HG03520 (cell line): ENCODE results near the gene FARS2.
A peak's percentile ranks its signal among the peaks of the same experiment; 100 is the strongest.

Experiments used
- ATAC-seq: cut with Tn5 transposase; IDR thresholded peaks from one replicate; pipeline ENCODE4 v1.9.1; 2021; ENCODE audit warnings: mild to moderate bottlenecking, moderate library complexity; ENCODE audit not compliant: unreplicated experiment

The FARS2 gene

DNA sequence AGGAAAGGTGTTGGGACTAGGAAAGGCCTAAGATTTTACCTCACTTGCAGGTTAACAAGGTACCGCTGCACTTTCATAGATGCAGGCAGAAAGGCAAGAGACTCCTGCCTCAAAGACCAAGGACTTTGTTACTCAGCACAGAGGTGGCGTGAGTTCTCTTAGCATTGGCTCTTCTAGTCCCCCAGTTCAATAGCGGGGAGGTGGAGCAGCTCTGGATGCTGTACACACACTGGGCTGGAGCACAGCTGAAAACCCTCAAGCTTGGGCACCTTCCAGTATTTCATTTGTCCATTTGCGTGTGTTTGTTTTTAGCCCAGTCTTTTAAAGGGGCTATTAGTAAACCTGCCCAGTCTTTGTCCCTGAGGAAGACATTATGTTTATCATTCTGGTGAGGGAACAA lies 345.2 kb downstream of the FARS2 start:
- no peak for ATAC-seq

DNA sequence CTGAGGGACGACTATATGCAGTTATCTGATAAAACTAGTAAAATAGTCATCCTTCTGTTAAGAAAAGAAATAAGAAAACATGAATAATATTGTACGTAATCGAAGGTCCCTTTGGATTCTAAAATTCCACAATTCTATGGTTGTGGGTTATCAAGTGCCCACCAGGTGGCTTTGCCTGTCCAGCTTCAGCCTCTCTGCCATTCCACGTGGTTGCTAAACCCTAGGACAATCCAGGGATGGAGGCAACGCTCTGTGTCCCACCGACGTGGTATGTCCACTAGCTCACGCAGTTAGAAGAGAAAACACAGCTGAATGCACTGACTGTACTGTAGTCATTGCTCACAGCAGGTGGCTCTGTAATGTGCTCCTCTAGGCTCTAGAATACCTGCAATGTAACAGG lies 349.3 kb downstream of the FARS2 start:
- no peak for ATAC-seq

DNA sequence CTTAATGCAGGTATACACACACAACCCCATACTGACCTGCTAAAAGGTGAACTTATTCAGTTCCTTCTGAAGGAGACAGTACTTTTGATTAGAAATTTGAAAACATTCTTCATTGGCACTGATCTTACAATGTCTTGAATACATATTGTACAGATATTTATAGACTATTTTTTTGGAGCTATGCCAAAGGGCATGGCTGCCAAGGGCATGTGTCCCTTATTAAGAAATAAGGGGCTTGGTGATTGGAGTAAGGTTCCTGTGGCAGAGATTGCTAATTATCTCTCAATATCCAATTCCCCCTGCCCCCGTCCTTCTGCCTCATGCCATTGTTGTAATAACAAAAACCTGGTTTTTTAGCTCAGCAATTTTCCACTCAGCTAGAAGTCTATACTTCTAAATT lies 355.9 kb downstream of the FARS2 start:
- ATAC-seq, result no peak

DNA sequence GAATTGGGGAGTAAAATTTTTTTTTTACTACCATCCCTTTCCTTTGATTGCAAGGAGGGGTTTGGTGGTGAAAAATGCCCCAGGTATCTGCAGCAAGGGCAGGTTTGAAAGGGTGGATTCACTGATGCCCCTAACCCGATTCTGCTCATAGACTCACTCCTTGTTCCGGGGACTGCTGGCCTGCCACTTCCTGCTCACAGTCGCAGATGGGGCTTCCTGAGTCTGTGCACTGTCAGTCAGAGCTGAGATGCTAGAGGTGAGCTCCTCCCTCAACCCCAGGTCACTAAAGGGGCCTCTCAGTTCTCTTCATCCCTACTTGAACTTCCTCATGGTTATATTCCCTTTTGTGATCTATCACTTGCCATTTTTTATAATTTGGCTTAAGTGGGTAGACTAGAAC lies 357.9 kb downstream of the FARS2 start:
- peak; percentile 84 for ATAC-seq

DNA sequence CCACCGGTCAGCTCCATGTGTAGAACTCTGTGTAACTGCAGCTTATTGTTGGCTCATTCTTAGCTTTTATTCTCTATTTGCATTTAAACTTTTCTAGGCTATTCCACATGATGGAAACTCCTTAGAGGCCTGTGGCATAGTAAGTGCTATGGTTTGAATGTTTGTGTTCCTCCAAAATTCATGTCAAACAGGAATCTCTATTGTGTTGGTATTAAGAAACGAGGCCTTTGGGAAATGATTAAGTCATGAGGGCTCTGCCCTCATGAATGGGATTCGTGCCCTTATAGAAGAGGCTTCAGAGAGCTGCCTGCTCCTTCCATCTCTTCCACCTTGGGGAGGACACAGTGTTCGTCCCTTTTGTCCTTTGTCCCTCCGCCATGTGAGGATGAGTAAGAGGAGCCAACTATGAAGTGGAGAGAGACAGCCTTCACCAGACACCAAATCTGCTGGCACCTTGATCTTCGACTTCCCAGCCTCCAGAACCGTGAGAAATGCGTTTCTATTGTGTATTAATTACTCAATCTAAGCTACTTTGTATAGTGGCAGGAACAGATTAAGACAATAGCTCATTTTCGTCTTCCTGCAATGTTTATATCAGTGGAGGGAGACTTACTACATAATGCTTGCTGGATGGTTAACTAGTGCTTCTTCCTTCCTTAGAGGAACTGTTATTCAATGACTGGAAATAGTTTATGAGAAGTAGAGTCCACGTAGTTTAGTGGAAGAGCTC lies 361.1 kb downstream of the FARS2 start:
- no peak for ATAC-seq

DNA sequence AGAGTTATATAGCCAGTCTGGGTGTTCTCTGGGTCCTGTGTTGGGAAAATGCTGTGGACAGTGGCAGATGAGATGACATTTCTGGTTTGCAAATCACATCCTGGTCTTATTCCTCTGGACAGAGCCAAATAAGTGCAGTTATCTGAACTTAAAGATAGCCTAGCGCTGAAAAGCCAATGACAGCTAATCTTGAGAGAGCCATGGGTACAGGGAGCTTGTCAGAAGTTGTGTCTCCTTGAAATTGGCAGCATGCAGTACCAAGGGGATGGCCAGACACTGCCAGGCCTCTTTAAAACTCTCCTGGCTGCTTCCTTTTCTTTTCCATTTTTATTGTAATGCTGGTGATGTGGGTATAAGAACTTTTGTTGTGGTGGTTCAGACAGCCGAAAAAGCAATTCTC lies 362.5 kb downstream of the FARS2 start:
- no peak for ATAC-seq

DNA sequence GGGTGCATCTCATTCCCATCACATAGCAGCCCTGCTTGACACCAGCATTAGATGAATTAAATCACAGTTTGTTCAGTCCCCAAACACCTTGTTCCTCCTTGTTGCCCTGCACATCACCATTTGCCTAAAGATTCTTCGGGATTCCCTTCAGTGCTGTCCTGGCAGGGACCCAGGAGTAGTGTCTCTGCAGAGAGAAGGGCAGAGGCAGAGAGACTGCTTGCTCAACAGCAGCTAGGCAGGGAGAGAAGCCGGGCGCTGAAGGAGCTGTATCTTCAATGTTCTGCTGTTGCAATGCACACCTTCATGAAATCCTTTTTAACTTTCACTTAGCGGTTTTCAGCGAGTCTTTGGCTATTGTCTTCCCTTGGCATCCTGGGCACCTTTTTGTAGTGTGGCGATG lies 362.9 kb downstream of the FARS2 start:
- no peak for ATAC-seq

DNA sequence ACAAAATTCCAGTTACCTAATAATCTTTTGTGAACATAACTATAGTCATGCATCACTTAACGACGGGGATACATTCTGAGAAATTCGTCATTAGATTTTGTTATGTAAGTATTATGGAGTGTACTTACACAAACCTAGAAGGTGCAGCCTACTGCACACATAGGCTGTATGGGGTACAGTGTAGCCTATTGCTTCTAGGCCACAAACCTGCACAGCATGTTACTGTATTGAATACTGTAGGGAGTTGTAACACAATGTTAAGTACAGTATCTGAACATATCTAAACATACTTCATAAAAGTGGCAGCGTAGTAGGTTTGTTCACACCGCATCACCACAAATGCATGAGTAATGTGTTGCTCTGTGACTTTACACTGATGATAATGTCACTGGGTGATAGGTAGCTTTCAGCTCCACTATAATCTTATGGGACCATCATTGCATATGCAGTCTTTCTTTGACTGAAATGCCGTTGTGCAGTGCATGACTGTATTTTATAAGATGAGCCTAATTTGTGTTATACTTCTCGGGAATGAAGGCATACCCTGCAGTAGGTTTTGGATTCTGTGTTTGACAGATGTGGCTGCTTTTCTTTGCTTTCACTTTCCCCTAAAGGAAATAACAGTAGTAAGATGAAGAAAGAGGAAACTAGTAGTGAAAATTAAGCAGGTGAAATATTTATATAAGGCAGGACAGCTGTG lies 365.6 kb downstream of the FARS2 start:
- ATAC-seq, result peak; percentile 82

DNA sequence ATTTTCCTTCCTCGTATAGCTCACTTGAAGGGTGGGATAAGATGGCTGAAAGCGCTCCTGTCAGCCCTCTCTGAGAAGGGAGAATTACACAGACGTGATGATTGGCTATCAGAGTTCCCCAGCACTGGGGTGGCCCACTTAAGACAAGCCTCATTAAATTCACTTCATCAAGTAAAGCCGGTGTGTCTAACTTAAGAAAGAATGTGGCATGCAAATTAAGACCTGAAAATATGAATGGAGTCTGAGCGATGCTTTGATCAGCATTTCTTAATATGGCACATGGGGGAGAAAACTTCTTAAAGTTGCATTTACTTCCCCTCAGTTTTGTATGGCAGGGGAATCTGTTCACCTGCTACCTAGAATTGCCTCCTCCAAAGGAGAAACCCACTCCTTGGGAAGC lies 369.3 kb downstream of the FARS2 start:
- no peak for ATAC-seq

DNA sequence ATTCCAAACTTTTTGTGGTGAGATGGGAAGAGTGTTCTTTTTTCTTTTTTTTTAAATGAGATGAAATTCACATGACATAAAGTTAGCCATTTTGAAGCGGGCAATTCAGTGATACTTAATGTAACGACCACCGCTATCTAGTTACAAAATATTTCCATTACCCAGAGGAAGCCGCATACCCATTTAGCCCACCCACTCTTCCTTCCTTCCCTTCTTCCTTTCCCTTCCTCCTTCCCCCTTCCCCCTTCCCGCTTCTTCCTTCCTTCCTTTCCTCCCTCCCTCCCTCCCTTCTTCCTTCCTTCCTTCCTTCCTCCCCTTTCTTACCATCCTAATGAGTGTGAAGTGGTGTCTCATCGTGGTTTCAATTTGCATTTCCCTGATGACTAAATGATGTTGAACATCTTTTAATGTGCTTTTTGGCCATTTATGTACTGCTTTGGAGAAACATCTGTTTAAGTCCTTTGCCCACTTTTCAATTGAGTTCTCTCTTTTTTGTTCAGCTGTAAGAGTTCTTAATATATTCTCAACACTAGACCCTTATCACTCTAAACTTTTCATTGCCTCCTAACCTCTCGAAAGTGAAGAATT lies 371.1 kb downstream of the FARS2 start:
- ATAC-seq, result no peak

DNA sequence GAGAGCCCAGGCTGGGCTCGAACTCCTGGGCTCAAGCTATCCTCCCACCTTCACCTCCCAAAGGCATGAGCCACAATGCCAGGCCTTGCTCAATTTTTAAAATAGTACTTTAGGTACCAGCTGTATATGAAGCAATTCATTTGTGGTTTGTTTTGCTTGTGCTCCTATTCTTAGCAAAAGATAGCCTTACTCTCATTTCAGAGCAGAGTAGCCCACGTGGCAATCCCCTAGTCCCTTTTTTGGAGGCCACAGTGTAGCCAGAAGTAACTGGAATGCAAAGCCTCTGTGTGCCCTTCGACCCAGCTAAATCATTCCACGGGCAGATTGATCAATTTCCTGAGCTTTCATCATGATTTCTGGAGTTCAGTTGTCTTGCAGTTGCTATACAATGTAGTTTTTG lies 373.2 kb downstream of the FARS2 start:
- no peak for ATAC-seq

DNA sequence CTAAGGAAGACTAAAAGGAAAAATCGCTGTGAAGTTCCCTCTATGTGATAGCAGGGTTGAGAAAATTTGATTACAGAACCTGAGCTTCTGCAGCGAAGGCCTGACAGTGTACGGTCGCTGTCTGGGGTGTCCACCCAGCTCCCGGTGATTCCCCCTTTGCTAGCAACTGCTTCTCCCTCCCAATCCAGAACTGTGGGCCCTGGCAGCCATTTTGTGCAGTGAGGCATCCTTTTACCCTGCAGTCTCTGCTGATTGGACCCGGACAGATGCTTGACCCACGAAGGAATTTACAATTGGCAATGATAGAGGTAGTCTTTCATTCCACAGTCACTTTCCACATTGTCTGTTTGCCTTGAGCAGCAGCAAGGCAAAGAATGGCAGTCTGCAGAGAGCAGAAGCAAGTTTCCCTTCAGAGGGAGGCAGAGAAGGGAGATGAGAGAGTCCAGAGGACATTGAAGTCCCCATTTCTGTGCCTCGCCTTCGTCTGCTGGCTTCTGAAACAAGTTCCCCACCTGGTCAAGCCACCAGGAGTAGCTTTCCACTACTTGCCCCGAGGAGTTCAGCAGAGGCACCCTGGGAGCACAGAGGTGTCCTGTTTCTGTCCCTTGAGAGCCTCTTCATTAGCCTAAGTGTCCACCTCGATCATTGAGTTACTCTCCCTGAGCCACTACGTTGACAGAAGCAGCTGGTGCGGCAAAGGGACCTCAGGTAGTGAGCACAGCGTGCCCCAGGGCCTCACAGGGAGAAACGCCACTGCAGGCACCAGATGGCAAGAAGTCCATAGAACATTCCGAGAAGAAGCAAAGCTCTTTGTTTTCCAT lies 375.1 kb downstream of the FARS2 start:
- no peak for ATAC-seq

DNA sequence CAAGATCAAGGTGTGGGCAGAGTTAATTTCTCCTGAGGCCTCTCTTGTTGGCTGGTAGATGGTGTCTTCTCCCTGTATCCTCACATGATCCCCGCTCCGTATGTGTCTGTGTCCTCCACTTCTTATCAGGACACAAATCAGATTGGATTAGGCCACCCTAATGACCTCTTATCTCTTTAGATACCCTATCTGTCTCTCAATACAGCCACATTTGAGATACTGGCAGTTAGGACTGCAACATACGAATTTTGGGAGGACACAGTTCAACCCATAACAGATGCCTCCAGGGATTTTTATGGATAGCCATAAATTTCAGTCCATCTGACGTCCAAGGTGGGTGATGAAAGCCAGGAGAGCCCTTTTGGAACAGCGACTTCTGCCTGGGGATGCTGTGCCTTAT lies 376.4 kb downstream of the FARS2 start:
- no peak for ATAC-seq

DNA sequence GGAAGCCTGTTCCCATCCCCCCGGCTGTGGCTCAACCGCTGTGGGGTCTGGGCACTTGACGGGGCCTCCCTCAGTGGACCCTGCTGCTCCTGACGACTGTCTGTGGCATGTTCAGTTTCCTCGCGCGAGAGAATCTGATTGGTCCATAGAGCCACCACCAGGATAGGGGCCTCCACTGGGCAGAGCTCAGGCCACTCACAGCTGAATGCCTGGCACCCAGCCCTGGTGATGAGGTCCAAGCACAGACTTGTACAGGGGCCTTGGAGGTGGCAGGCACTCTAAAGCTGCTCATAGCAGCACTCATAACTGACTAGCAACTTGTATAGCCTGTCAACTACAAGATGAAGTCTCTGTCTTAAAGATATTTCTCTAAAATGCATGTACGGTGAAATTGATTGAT lies 377.4 kb downstream of the FARS2 start:
- ATAC-seq, result no peak

DNA sequence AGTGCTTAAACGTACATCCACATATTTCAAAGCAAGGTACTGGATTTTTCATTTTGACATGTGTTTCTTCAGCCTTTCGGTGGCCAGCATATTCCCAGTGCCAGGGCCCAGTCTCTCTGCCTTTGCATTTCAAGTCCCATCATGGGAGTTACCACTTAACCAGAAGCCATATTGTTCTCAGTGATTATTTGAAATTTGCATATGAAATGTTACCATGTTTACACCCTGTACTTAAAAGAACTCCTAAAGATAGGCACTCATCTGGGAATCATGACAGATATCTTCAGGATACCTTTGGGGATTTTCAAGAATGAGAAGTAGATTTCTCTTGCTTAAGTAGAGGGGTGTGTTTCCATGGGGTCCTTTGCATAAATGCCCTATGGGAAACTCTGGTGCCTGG lies 377.9 kb downstream of the FARS2 start:
- ATAC-seq, result no peak

DNA sequence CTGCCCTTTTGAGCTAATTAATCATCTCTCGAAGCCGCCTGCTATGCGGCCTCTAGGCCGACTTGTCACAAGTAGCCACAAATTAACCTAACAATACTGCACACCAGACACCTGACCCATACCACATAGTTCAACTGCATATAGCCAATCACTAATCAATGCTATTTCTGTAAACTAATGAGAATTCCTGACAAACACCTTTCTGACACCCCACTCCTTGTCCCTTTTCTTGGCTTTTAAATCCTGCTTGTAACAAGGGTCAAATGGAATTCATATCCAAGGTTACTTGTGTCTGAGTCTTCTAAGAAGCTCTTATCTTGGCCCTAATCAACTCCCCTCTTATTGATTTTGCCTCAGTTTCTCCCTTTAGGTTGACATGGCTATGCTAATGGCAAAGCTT lies 379.3 kb downstream of the FARS2 start:
- no peak for ATAC-seq

DNA sequence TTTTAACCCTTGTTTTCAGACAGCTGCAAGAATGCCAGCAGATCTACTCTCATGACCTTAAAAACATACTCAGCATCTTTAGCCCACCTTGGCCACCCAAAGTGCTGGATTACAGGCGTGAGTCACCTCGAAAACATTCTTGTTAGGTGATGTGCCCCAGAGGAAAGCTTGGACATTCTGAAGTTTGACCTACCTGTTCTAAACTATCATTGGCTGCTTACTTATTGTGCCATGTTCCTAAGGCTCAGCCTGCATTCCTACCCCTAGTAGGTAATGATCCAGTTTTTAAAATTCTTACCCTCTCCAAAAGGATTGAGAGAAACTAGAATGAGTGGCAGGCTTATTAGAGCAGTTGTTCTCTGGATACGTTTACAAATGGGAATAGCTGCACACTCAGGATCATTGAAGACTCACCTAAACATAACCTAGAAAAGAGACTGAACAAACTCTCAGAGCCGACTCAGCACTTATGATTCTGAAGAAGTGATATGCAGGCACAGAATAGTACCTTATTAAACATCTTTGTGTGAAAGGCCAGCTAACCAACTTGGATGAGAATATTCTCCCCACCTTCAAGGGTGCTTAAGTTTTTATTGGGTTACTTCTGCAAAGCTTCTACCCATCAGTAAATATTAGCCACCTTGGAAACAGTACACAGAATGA lies 383.3 kb downstream of the FARS2 start:
- no peak for ATAC-seq

DNA sequence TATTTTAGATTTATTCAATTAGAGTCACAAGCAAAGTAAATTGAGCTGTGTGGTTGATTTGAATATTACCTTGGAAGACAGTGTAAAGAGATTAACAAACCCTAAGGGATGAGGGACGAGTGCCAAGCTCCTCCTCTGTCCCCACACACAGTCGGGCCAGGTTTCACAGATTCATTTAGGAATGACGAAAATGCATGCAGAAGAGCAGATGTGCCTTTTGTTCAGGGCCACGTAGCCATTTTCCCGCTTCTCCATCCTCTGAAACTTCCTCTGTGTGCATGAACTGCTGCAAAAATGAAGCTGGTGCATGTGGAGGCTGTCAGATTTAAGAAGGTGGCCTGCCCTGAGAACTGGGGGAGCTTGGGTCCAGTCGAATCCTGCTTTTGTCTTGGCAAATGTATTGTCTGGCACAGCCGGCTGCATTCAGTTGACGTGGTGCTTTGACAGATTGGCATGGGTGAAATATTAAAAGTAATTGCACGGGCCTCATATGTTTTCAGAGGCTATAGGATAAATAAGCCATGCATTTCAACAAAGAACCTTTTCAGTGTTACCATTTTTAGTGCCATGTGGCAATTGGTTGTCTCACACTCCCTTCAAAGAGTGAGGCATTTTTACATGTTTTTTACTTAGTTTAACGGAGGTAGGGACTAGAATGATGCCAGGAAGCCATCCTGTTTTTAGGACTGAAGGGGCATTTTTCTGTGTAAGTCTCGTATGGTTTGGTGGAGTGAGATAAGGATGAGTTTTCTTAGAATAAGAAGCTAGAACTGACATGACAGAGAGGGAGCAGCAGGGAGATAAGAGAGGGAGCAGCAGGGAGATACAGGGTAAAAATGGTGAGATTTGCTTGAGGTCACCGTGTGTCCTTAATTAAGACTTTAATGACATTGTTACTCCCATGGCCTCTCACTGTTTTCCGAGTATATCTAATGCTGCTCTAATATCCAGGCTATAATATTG lies 384.3 kb downstream of the FARS2 start:
- ATAC-seq, result no peak

DNA sequence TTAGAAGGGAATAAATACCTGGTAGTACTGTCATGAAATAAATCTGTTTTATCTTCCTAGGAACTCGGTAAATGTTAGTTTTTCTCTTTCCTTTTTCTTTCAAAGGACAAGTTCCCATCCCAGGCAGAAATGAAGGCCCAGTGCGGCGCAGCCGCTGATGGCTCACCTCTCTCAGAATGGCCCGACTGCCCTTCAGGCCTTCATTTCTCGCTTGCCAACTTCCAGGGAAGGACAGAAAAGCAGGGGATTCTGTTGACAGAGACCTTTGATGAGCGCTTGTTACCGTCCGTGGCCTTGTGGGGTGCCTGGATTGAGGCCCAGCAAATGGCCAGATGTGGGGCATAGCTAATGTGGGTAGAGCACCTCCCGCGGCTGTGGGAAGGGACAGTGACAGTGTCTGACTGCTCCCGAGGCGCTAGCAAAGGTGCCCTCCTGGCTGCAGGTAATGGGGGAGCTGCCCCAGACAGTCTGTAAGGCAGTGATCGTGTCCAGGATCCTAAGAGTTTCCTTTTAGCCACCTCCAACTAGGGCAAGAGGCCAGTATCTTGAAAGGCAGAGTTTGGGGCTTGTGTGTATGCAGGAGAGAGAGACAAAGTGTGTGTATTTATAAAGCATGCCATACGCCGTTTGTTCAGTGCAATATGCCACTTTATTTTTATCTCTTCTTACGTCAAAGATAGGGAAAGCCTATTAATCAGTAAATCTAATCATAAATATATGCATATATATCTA lies 391.3 kb downstream of the FARS2 start:
- ATAC-seq, result no peak
